Measurements from ENCODE around the gene E2F8.

- TF ChIP-seq, protein P1, sequence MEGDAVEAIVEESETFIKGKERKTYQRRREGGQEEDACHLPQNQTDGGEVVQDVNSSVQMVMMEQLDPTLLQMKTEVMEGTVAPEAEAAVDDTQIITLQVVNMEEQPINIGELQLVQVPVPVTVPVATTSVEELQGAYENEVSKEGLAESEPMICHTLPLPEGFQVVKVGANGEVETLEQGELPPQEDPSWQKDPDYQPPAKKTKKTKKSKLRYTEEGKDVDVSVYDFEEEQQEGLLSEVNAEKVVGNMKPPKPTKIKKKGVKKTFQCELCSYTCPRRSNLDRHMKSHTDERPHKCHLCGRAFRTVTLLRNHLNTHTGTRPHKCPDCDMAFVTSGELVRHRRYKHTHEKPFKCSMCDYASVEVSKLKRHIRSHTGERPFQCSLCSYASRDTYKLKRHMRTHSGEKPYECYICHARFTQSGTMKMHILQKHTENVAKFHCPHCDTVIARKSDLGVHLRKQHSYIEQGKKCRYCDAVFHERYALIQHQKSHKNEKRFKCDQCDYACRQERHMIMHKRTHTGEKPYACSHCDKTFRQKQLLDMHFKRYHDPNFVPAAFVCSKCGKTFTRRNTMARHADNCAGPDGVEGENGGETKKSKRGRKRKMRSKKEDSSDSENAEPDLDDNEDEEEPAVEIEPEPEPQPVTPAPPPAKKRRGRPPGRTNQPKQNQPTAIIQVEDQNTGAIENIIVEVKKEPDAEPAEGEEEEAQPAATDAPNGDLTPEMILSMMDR (conservative IDR thresholded peaks at IDR 0.05 in 1 of 2, IDR thresholded peaks at IDR 0.05 in 1 of 2; ENCODE audit: low read depth in 1 of 2, low read length in 2 of 2), result no peak
- TF ChIP-seq EZH2 (IDR thresholded peaks at IDR 0.05; ENCODE audit: low read length, missing control alignments), result no peak
Observed at GRCh38 chr11:19218216-19218615, 22.5 kb downstream of the E2F8 start.

All from fibroblast of lung (primary cell).